Stomach smooth muscle (tissue), 2 donors: Measurements from ENCODE around the gene PREB.

Experiments used
- H3K27ac ChIP-seq: one replicate; pipeline ENCODE4 v1.7.0; 2013; ENCODE audit warnings: mild to moderate bottlenecking, low read length, inconsistent platforms
- H3K27me3 ChIP-seq, 2 donors: one replicate each; pipeline ENCODE4 v1.7.0; 2013; ENCODE audit warnings: low read length in 2 of 2; ENCODE audit not compliant: insufficient read depth in 2 of 2, control insufficient read depth in 1 of 2
- H3K36me3 ChIP-seq, 2 donors: one replicate each; pipeline ENCODE4 v1.7.0; 2013; ENCODE audit warnings: low read length in 2 of 2; ENCODE audit not compliant: control insufficient read depth in 2 of 2, insufficient read depth in 2 of 2
- H3K4me1 ChIP-seq: one replicate; pipeline ENCODE4 v1.7.0; 2013; ENCODE audit warnings: low read length; ENCODE audit not compliant: control insufficient read depth, insufficient read depth
- H3K4me3 ChIP-seq, 2 donors: one replicate each; pipeline ENCODE4 v1.7.0; 2013; ENCODE audit warnings: low read length in 2 of 2
- H3K9ac ChIP-seq, 2 donors: one replicate each; pipeline ENCODE4 v1.7.0; 2013; ENCODE audit warnings: low read length in 2 of 2, mild to moderate bottlenecking in 1 of 2
- H3K9me3 ChIP-seq, 2 donors: one replicate each; pipeline ENCODE4 v1.7.0; 2013; ENCODE audit warnings: low read length in 2 of 2; ENCODE audit not compliant: control insufficient read depth in 2 of 2
- donor health status: healthy.
- donor health status: Pancreatic carcinoma.

The PREB gene

GRCh38 chr2:27170581-27171337 is 36.3 kb upstream of the PREB start:
- Histone ChIP-seq H3K4me3 (no peak overlapping the region), H3K27ac (no peak overlapping the region), H3K27me3 (peaks cover 3 to 4% of the 10 kb centered on the region in 2 donors), H3K4me1 (no peaks in the 10 kb centered on the region), H3K9me3 (no peaks in the 10 kb centered on the region), H3K36me3 (no peaks in the 10 kb centered on the region), H3K9ac (no peak overlapping the region)

DNA sequence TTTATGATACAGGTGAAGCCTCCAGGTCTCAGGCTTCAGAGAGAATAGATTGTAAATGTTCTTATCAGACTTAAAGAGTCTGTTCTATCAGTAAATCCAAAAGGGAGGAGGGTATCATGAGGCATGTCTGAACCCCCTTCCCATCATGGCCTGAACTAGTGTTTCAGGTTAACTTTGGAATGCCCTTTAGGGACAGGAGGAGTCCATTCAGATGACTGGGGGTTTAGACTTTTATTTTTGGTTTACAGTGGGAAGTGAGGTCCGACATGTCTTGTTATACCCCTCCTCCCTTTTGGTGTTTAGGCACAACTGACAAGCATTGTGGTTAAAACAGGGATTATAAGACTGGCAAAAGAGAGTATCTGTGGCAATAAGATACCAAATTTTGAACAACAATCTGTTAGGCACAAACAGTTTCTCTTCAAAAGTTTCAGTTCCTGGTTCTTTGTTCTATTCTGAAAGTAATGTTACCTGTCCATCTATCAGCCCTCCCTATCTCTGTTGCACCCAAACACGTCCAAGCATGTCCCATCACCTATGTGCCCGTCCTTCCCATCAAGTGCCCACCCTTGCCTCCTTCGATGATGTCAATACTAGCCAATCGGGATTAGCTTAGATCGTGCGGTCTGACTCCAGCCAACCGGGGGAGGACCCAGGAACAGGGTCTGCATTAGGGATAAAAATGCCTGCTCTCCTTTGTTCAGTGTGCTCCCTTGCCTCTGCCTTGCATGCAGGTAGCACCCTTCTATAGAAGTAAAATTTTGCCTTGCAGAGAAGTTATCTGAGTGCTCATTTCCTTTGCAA is 30.7 kb upstream of the PREB start:
- no peak overlapping the region for H3K9ac ChIP-seq
- H3K27ac ChIP-seq: no peak overlapping the region
- no peaks in the 10 kb centered on the region for H3K36me3 ChIP-seq
- H3K9me3 ChIP-seq: no peaks in the 10 kb centered on the region
- no peak overlapping the region for H3K4me3 ChIP-seq
- H3K4me1 ChIP-seq: no peaks in the 10 kb centered on the region
- H3K27me3 ChIP-seq: peaks cover 3 to 4% of the 10 kb centered on the region in 2 donors

DNA sequence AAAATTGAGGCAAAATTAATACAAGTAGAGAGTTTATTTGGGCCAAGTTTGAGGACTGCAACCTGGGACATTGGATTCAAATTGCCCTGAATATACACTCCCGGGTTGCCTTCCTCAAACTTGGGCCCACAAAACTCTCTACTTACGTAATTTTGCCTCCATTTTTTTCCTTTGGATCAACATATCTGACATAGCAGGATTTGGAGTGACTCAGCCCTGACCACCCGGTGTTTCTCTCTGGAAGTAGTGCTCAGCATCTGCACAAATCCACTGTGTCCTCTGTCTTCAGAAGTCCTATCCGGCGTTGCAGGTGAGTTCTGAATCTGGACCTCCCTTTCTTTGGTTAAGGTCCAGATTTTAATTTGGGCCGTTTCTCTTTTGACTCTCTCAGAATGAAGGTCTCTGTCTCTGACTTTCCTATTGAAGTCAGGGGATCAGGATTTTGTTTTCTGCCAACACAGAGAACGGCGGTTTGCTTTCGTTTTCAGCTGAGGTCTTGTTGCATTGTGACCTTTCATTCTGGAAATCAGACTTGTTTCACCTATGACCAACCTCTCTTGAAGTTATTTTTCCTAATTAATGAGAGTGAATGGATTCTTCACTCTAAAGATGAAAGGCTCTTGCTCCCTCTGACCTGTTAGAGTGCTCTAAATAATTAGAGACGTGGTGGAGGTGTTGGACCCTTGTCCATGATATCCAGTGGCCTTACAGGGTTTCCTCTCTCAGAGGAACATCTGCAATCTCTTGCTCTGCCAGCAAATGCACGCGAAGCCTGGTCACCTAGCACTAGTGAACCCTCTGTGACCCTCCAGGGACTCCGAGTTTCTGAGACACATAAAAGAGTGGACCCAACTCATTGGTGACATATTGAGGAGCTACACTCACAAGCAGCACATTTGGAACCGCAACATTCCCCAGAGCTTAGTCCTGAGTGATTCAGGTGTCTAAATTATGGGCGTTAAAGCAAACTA is 28.0 kb upstream of the PREB start:
- H3K9ac ChIP-seq: no peak overlapping the region
- H3K9me3 ChIP-seq: no peaks in the 10 kb centered on the region
- no peak overlapping the region for H3K27ac ChIP-seq
- no peak overlapping the region for H3K4me3 ChIP-seq
- H3K36me3 ChIP-seq: no peaks in the 10 kb centered on the region
- no peaks in the 10 kb centered on the region for H3K4me1 ChIP-seq
- H3K27me3 ChIP-seq: peaks cover 0 to 3% of the 10 kb centered on the region in 2 donors

DNA sequence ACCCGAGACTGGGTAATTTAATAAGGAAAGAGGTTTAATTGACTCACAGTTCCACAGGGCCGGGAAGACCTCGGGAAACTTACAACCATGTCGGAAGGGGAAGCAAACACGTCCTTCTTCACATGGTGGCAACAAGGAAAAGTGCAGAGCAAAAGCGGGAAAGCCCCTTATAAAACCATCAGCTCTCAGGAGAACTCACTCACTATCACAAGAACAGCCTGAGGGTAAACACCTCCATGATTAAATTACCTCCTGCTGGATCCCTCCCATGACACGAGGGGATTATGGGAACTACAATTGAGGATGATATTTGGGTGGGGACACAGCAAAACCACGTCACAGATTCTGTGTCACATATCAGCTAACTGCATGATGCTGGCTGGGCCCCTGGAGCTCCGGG is 25.8 kb upstream of the PREB start:
- H3K27ac ChIP-seq: no peak overlapping the region

GRCh38 chr2:27159271-27159670 is 24.8 kb upstream of the PREB start:
- Histone ChIP-seq H3K4me3 (no peak overlapping the region), H3K9ac (no peak overlapping the region), H3K9me3 (no peaks in the 10 kb centered on the region), H3K36me3 (no peaks in the 10 kb centered on the region), H3K4me1 (no peaks in the 10 kb centered on the region), H3K27me3 (peaks cover 0 to 3% of the 10 kb centered on the region in 2 donors), H3K27ac (no peak overlapping the region)

More for the DNA sequence above, 25.8 kb upstream of the PREB start:
- Histone ChIP-seq H3K4me1 (no peaks in the 10 kb centered on the region), H3K9me3 (no peaks in the 10 kb centered on the region), H3K36me3 (no peaks in the 10 kb centered on the region), H3K27me3 (peaks cover 0 to 3% of the 10 kb centered on the region in 2 donors), H3K9ac (no peak overlapping the region), H3K4me3 (no peak overlapping the region)

GRCh38 chr2:27158468-27158867 is 24.0 kb upstream of the PREB start:
- Histone ChIP-seq H3K27me3 (peaks cover 0 to 3% of the 10 kb centered on the region in 2 donors), H3K36me3 (no peaks in the 10 kb centered on the region), H3K27ac (no peak overlapping the region), H3K4me1 (no peaks in the 10 kb centered on the region), H3K9ac (no peak overlapping the region), H3K4me3 (no peak overlapping the region), H3K9me3 (no peaks in the 10 kb centered on the region)

- no peak overlapping the region for H3K27ac ChIP-seq
- no peak overlapping the region for H3K4me3 ChIP-seq
- no peak overlapping the region for H3K9ac ChIP-seq
- H3K36me3 ChIP-seq: no peaks in the 10 kb centered on the region
- H3K27me3 ChIP-seq: peaks cover 0 to 2% of the 10 kb centered on the region in 2 donors
- H3K4me1 ChIP-seq: no peaks in the 10 kb centered on the region
- no peaks in the 10 kb centered on the region for H3K9me3 ChIP-seq
Measured at GRCh38 chr2:27155069-27155520, 20.7 kb upstream of the PREB start.

DNA sequence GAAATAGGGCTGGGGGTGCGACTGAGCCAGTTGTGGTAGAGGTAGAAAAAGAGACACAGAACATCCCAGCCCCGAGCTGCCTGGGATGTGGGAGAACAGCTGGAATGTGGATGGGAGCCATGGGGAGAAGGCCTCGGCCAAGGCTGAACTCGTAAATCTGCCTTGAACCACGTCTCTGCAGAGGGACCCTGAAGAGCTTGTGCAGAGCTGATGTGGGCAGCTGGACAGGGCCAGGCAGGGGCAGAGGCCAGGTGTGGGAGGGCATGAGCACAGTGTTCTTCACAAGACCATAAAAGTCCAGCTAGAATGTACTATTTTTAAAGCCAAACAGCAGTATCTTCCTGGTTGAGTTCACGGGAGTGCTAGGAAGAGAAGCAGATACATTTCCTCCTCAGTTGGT is 20.1 kb upstream of the PREB start:
- H3K36me3 ChIP-seq: no peaks in the 10 kb centered on the region

GRCh38 chr2:27152796-27153464 is 18.5 kb upstream of the PREB start:
- Histone ChIP-seq H3K36me3 (no peaks in the 10 kb centered on the region), H3K4me3 (no peak overlapping the region), H3K27me3 (peaks cover 0 to 4% of the 10 kb centered on the region in 2 donors), H3K9me3 (no peaks in the 10 kb centered on the region), H3K4me1 (no peaks in the 10 kb centered on the region), H3K9ac (no peak overlapping the region), H3K27ac (no peak overlapping the region)

More for the DNA sequence above, 20.1 kb upstream of the PREB start:
- H3K9me3 ChIP-seq: no peaks in the 10 kb centered on the region
- H3K4me3 ChIP-seq: no peak overlapping the region
- no peak overlapping the region for H3K27ac ChIP-seq
- H3K27me3 ChIP-seq: peaks cover 0 to 2% of the 10 kb centered on the region in 2 donors
- no peaks in the 10 kb centered on the region for H3K4me1 ChIP-seq
- no peak overlapping the region for H3K9ac ChIP-seq
